CD4-positive, alpha-beta T cell treated with Interleukin-1 beta for 1 hour (primary cell): Measurements from ENCODE around the gene HPX.
"Not testable (repeated sequence)": the region's sequence is repeated elsewhere in the genome, so short reads cannot be mapped to it uniquely, and the experiment has no call there.

Experiments used
- DNase-seq, 2 donors: peaks; one replicate each; pipeline ENCODE4 v3.0.0-alpha.2; 2020 to 2022

The HPX gene

GRCh38 chr11:6413791-6414201, 27.0 kb downstream of the HPX start:
- DNase-seq = peak; percentile 62 to 74

DNA sequence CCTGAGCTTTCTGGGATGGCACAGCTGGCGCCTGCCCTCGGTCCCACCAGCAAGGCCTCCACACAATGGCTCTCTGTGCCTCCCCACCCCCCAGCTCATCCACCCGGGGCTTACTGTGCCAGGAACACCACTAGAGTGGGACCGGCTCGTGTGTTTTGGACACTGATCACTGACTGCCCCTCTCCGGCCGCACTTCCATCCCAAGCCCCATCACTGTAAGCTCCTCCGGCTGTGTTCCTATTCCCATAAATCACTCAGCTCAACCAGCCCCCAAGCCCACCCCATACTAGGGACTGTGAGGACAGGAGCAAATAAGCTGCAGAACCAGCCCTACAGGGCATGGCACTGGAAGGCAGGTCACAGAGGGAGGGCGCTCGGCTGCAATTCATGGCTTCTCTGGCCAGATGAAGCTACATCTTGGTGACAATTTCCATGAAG, 29.2 kb downstream of the HPX start:
- no peak for DNase-seq

DNA sequence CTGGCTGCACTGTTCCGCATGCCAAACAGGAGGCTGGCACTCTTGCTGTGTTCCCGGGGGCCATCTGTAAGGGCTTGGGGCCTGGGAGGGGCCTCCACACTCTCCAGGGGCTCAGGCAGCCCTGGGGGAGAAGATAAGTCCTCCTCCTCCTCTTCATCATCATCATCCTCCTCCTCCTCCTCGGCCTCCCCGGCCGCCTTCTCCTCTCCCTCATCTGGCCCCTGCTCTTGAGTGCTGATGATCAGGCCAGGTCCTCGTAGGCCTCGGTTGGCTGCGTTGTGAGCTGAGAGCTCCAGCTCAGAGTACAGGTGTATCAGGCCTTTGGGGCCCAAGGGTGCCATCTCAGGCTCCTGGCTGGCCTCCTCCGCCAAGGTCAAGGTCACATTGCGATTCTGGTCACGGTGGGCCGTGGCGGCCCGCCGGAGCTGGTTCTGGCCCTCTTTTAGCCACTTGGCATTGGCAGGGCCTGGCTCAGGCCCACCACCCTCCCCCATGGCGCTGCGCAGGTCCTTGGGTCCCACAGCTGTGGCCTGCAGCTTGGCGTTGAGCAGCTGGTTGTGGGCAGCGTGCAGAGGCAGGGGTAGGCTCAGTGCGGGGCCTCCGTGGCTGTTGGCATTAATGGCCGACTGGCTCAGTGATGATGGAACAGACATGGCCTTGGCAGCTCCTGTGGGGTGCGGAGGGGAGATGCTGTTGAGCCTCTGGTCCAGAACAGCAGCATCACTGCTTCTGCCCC, 29.9 kb downstream of the HPX start:
- DNase-seq = no peak

DNA sequence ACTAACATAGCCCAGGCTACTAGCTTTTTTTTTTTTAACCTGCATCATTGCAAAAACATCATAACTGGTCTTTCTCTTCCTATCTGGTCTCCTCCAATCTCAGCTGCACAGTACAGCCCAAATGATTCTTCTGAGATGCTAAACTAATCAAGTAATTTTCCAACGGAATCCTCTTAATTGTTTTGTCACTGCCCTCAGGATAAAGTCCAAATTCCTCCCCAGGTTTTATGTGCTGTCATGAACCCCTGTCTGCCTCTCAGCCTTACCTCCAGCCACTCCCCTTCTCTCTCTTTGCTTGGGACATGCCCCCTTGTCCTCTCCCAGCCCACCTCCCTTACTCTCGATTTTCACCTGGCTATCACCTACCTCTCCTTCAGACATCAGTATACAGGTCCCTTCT, 34.4 kb downstream of the HPX start:
- DNase-seq = no peak

- DNase-seq = no peak
Measured at GRCh38 chr11:6405846-6406245, 34.9 kb downstream of the HPX start.

- no peak for DNase-seq
Measured at GRCh38 chr11:6405052-6405667, 35.6 kb downstream of the HPX start.

DNA sequence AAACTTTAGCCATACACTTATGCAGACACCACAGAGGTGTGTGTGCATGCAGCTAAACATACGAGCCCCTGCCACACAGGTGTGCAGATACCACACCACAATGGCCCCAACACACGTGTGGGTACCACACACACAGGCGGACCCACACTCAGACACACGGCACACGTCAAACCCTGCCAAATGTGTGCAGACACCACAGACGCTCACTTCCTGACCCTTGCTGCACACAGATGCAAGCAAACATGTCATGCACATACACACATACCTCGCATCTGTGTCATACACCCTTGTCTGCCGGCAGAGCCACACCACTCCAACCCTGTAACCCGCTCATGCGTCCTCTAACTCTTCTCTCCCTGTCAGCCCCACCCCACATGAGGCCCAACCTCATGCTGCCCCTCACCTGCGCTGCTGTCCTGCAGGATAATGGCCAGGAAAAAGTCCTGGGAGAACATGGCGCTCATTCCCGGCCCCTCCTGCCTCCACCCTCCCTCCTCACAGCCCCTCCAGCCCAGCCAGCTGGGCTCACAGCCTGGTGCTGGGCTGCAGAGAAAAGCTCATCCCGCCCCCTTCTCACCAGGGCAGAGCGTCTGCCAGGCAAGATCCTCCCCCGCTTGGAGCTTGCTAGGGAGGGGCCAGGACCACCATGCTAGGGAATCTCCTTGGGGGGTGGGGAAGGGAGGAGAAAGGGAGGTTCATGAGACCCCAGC, 36.3 kb downstream of the HPX start:
- DNase-seq = peak; percentile 18 to 55

- no peak for DNase-seq
Measured at GRCh38 chr11:6403539-6403938, 37.2 kb downstream of the HPX start.

DNA sequence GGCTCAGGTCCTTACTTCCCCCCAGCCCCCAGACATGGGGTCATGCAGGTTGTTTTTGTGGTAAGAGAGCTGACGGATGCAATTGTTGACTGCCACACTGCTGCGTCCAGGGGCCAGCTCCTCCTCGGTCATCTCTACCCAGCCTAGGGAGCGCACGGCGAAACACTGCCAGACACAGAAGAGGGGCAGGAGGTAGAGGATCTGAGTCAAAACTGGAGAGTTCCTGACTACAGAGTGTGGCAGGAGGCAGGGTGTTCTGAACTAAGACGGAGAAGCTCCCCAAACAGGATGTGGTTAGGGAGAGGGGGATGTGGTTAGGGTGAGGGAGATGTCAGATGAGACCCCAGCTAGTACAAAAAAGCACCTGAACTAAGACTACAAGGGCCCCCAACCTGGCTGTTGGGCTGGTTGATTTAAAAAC, 38.2 kb downstream of the HPX start:
- peak; percentile 81 to 82 for DNase-seq

GRCh38 chr11:6402061-6402470, 38.7 kb downstream of the HPX start:
- DNase-seq = peak in 1 of 2 donors; percentile 19

DNA sequence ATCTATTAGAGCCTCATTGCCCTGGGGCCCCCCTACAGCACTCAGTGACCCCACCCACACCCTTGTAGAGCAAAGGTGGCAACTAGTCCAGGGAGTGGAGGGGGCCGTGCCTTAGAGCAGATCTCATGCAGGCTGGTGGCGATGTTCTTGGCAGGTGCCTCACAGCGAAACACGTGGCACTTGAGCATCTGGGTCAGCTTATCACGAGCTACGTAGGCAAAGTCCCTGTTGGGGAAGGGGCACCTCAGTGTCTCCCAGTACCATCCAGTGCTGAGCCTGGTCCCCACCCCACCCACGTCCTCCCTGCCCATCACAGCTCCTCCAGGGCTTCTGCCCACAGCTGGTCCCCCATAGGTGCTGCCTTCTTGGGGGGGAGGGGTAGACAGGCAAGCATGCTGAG, 39.3 kb downstream of the HPX start:
- no peak for DNase-seq

GRCh38 chr11:6400431-6401345, 40.1 kb downstream of the HPX start:
- no peak for DNase-seq

DNA sequence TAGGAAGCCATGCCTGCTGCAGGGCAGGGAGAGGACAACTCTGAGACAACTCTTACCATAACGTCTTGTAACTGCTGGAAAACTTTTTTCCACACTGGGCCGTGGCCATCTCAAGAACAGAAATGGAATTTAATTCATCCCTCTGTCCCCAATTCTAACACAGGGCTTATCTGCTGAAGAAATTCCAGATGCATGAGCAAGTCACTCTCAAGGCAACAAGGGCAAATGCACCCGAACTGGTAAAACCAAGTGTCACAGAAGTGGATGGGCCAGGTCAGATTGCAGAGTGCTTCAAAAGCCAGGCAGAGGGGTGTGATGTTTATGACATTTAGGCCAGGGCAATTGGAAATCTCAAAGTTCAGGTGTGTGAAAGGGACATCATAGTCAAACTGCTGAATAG, 43.2 kb downstream of the HPX start:
- DNase-seq = no peak

GRCh38 chr11:6397156-6397555, 43.6 kb downstream of the HPX start:
- no peak for DNase-seq

DNA sequence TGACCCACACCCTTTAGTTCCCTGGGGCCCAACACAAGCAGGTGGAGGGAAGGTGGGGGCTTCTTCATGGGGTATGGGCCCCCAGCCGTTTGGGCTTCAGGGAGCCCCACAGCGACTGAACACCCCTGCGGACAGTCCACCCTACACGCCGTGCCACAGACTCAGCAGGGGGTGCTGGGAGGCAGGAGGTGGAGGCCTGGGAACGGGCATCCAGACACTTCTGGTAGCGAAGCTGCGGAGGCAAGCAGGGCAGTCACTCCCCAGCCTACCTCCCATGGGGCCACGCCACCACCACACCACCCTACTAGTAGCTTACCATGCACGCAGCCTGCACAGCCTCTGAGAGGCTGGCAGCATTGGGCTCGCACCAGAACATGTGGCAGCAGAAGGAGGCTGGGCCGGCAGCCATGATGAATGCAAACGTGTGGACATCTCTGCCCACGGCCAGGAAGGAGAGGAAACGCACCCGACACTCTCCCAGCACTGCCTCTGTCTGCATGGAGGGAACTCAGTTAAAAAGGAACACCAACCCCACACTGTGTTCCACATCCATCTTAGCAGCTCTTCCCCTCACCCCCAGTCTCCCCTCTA, 45.2 kb downstream of the HPX start:
- no peak for DNase-seq

DNA sequence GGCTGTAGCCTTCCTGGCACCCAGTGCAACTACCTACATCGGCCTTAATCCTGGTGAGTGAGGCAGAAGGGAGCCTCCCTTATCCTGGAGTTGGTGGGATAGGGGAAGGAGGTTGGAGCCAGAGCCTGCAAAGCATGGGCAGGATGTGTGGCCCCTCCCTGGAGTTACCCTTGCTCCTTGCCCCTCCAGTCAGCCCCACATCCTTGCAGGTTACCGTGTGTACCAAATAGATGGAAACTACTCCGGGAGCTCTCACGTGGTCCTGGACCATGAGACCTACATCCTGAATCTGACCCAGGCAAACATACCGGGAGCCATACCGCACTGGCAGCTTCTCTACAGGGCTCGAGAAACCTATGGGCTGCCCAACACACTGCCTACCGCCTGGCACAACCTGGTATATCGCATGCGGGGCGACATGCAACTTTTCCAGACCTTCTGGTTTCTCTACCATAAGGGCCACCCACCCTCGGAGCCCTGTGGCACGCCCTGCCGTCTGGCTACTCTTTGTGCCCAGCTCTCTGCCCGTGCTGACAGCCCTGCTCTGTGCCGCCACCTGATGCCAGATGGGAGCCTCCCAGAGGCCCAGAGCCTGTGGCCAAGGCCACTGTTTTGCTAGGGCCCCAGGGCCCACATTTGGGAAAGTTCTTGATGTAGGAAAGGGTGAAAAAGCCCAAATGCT, 46.7 kb downstream of the HPX start:
- DNase-seq = no peak

DNA sequence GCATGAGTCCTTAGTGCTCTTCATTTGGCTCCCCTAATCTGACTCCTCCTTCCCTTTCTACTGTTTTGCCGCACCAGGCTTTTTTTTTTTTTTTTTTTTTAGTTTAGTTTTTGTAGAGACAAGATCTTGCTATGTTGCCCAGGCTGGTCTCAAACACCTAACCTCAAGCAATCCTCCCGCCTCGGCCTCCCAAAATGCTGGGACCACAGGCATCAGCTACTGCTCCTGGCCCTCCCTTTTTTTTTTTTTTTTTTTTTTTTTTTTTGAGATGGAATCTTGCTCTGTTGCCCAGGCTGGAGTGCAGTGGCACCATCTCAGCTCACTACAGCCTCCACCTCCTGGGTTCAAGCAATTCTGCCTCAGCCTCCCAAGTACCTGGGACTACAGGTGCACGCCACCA, 48.5 kb downstream of the HPX start:
- not testable (repeated sequence) for DNase-seq

- DNase-seq = no peak
Measured at GRCh38 chr11:6391537-6392134, 49.2 kb downstream of the HPX start.

- no peak for DNase-seq
Measured at GRCh38 chr11:6390718-6391469, 49.9 kb downstream of the HPX start.

DNA sequence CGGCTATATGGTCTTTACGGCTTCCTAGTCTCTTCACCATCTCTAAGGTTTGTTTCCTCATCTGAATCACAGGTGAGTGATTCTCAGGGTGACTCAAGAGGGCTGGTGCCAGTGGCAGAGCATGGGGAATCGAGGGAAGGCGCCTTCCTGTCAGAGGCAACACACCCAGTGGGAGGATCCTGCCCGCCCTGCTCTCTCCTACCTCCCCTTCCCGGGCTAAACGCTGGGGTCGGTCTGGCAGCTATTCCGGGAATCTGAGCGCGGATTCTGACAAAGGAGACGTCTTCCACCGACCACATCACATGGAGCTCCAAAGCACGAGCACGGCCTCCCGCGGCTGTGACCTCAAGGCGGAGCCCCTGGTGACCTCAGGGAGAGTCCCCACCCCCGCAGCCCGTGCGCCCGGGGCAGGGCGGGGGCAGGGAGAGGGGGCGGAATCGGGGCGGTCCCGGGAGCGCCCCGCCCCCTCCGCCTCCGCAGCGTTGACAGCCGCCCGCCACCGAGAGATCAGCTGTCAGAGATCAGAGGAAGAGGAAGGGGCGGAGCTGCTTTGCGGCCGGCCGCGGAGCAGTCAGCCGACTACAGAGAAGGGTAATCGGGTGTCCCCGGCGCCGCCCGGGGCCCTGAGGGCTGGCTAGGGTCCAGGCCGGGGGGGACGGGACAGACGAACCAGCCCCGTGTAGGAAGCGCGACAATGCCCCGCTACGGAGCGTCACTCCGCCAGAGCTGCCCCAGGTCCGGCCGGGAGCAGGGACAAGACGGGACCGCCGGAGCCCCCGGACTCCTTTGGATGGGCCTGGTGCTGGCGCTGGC, 50.7 kb downstream of the HPX start, which contains the start of gene SMPD1:
Gene SMPD1, plus strand, starts transcription at position 570 of the 813 bp plus-strand sequence. Its CDS starts 125 bp downstream, at position 695.
- DNase-seq = peak; percentile 95 to 96
